Mucosa of descending colon (tissue), 3 donors: Measurements from ENCODE around the gene CCR8. TPM values are rescaled to one million over a fixed set of nuclear protein-coding genes. Genes with fewer than 3 reads are reported as not detected.

ENCODE experiments used
- ATAC-seq: fragments of 200-7000 bp; cut with Tn5 transposase; one replicate; pipeline ENCODE4 v1.9.1; 2020; ENCODE audit warnings: mild to moderate bottlenecking, moderate library complexity
- DNase-seq, 3 donors: peaks; one replicate each; pipeline ENCODE4 v3.0.0-alpha.2; 2020
- H3K36me3 ChIP-seq: fragments of 200-600 bp; one replicate; pipeline ENCODE4 v1.8.0; 2021; ENCODE audit warnings: low read depth, mild to moderate bottlenecking
- H3K4me1 ChIP-seq: fragments of 200-600 bp; one replicate; pipeline ENCODE4 v1.8.0; 2021; ENCODE audit warnings: low read depth, mild to moderate bottlenecking
- H3K4me3 ChIP-seq: fragments of 200-600 bp; one replicate; pipeline ENCODE4 v1.8.0; 2021; ENCODE audit warnings: mild to moderate bottlenecking
- H3K9me3 ChIP-seq: fragments of 200-600 bp; one replicate; pipeline ENCODE4 v1.8.0; 2021; ENCODE audit warnings: mild to moderate bottlenecking
- intact Hi-C, 2 donors: fragments of 100-400 bp; cut with DNase I in 1 of 2; cut with micrococcal nuclease in 1 of 2; formaldehyde crosslinking; loops; one replicate each; pipeline versions ENCODE4 v1.11.0 to v1.11.1; 2022; cut with DNase I, micrococcal nuclease
- total RNA-seq, 3 donors: library from RNA; stranded (reverse); fragmentation: NEBNext Ultra II Directional in 2 of 3; extraction: Animal tissue kit (Norgen Biotek cat#: 25700) in 2 of 3; gene quantifications; one replicate each; pipeline versions ENCODE4 v1.2.1 to v1.2.4, GENCODE V29; 2021 to 2023
- TF ChIP-seq, protein P1 (sequence below): fragments of 200-600 bp; IDR thresholded peaks from one replicate; pipeline ENCODE4 v1.8.0; 2022; ENCODE audit warnings: antibody characterized with exemption, mild to moderate bottlenecking
- donor health status: DM: no; HTN: no; CAD: no; lungs with moderate emphysema.
- donor health status: DM: no; HTN: no; CAD: no.
- donor health status: DM: no; HTN: yes; CAD: no.

Gene CCR8
- total RNA-seq, 3 donors from 2014 or later, result 0.36 TPM; not detected in 2

DNA sequence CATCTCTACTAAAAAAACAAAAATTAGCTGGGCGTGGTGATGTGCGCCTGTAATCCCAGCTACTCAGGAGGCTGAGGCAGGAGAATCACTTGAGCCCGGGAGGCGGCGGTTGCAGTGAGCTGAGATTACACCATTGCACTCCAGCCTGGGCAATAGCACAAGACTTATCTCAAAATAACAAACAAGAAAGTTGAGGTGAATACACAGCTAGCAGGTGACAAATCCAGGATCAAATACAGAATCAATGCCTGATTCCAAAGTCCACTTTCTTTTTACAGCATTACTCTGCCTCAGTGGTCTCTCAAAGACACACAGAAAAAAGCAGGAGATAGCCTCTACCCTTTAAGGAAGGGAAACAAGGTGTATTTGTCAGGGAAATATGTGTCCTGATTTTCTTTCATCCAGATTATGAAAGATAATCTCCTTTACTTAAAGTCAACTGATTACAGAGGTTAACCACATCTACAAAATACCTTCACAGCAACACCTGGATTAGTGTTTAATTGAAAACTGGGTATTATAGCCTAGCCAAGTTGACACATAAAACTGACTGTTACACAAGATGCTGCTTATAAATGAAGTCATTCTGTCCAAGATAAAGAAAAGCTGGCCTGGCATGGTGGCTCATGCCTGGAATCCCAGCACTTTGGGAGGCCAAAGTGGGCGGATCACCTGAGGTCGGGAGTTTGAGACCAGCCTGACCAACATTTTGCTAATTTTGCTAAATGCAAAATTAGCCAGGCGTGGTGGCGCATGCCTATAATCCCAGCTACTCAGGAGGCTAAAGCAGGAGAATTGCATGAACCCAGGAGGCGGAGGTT is 49.7 kb downstream of the CCR8 start:
- H3K9me3 ChIP-seq, result no peaks in the 10 kb centered on the region
- TF ChIP-seq, protein P1, sequence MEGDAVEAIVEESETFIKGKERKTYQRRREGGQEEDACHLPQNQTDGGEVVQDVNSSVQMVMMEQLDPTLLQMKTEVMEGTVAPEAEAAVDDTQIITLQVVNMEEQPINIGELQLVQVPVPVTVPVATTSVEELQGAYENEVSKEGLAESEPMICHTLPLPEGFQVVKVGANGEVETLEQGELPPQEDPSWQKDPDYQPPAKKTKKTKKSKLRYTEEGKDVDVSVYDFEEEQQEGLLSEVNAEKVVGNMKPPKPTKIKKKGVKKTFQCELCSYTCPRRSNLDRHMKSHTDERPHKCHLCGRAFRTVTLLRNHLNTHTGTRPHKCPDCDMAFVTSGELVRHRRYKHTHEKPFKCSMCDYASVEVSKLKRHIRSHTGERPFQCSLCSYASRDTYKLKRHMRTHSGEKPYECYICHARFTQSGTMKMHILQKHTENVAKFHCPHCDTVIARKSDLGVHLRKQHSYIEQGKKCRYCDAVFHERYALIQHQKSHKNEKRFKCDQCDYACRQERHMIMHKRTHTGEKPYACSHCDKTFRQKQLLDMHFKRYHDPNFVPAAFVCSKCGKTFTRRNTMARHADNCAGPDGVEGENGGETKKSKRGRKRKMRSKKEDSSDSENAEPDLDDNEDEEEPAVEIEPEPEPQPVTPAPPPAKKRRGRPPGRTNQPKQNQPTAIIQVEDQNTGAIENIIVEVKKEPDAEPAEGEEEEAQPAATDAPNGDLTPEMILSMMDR, result no peak
- intact Hi-C loops, result no loop called here
- peaks cover 9% of the 10 kb centered on the region for H3K4me1 ChIP-seq
- ATAC-seq (no peak), DNase-seq (no peak)
- H3K36me3 ChIP-seq, result no peaks in the 10 kb centered on the region
- no peak overlapping the region for H3K4me3 ChIP-seq

DNA sequence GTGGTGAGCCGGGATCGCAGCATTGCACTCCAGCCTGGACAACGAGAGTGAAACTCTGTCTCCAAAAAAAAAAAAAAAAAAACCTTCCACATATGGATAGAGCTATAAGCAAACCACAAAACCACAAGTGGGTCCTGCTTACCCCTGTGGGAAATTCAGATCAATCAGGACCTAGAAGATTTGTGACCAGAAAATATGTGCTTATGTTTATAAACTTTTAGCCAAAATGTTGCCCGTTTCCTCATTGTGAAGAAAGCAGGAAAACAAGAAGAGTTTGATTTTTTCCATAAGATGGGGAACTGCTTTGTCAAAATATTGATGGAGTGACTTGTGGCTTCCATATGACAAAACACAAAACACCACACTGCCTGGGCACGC is 50.3 kb downstream of the CCR8 start:
- Histone ChIP-seq H3K4me3 (no peak overlapping the region), H3K36me3 (no peaks in the 10 kb centered on the region), H3K9me3 (no peaks in the 10 kb centered on the region), H3K4me1 (peaks cover 13% of the 10 kb centered on the region)
- intact Hi-C loops, result loop anchor here in 1 of 2 donors (10.0 kb wide), 1 partner anchor 85 kb away; no protein-coding TSS in a partner anchor
- TF ChIP-seq, protein P1, result no peak
- ATAC-seq, result no peak
- DNase-seq, result no peak

DNA sequence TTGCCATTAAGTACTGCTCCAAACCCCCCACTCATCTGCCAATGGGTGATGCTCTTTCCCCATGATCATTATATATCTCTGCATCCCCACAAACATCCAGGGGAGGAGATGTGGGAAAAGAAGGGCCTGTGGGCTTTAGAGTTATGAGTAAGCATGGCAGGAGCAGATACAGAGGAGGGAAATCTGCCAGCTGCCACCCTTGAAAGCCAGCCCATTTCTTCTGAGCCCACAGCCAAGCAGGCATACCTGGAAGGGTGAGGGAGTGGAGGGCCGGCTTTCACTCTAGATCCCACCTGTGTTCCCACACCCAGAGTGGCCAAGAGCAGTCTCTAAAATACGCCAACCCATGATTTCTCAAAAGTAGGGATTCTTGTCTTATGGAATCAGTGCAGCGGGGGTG is 51.9 kb downstream of the CCR8 start:
- Histone ChIP-seq H3K36me3 (no peaks in the 10 kb centered on the region), H3K4me1 (peaks cover 28% of the 10 kb centered on the region), H3K4me3 (no peak overlapping the region), H3K9me3 (no peaks in the 10 kb centered on the region)
- intact Hi-C loops, result loop anchor here in 1 of 2 donors (10.0 kb wide), 1 partner anchor 87 kb away; no protein-coding TSS in a partner anchor
- TF ChIP-seq, protein P1, result no peak
- no peak for ATAC-seq
- DNase-seq, result no peak

Other genes with a start within 250 kb of the CCR8 start
- gene GORASP1, start 222.1 kb upstream of the CCR8 start, total RNA-seq, result 100 to 1,000 TPM in 1 of 3 donors, 10 to 100 TPM in 2; 93.5 to 122 (median 94.7) TPM
- gene TTC21A, start 222.0 kb upstream of the CCR8 start, total RNA-seq, result 10 to 100 TPM in 1 of 3 donors, 1 to 10 TPM in 2; 6.2 to 11.1 (median 7.2) TPM
- 10 to 100 TPM; 16.9 to 38.8 (median 21.4) TPM for gene CSRNP1, start 176.1 kb upstream of the CCR8 start, total RNA-seq
- under 1 TPM in 1 of 3 donors, not detected in 2; 0.31 TPM for gene XIRP1, start 137.1 kb upstream of the CCR8 start, total RNA-seq
- gene CX3CR1, start 49.7 kb upstream of the CCR8 start, total RNA-seq, result under 1 TPM; 0.67 to 0.94 (median 0.70) TPM
- 10 to 100 TPM; 29.3 to 35.3 (median 34.4) TPM for gene SLC25A38, start 53.7 kb downstream of the CCR8 start, total RNA-seq
- 1,000 to 10,000 TPM in 1 of 3 donors, 100 to 1,000 TPM in 2; 692 to 1,050 (median 908) TPM for gene RPSA, start 77.0 kb downstream of the CCR8 start, total RNA-seq
- gene MOBP, start 138.0 kb downstream of the CCR8 start, total RNA-seq, result 1 to 10 TPM in 1 of 3 donors, under 1 TPM in 2; 0.44 to 1.4 (median 0.92) TPM